Measurements from ENCODE around the gene LTBP3. TPM values are rescaled to one million over a fixed set of nuclear protein-coding genes. Genes with fewer than 3 reads are reported as not detected.

The LTBP3 gene
- polyA plus RNA-seq, 1 experiment = 77.7 TPM

DNA sequence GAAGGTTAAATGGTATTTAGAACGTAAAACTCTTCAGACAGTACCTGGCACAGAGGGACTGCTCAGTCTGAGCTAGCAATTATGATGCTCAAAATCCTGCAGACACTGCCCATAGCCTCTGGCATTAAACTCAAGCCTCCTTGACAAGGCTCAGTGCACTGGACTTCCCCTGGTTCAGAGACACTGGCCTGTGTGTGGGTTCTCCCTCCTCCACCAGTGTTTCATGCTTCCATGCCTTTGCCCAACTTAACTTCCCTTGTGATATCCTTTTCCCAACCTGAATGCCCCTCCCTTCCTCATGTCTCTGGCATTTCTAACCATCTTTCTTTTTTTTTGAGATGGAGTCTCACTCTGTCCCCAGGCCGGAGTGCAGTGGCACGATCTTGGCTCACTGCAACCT, 9.1 kb downstream of the LTBP3 start:
- Histone ChIP-seq H3K27me3 (ENCODE audit: control insufficient read depth, insufficient read depth, low read length) (no peaks in the 10 kb centered on the region), H3K36me3 (ENCODE audit: control insufficient read depth, insufficient read depth, low read length) (peaks cover 64% of the 10 kb centered on the region), H3K4me3 (ENCODE audit: low read depth, low read length) (no peak overlapping the region)
- POLR2A ChIA-PET = no interaction called here
- TF ChIP-seq, protein P1, sequence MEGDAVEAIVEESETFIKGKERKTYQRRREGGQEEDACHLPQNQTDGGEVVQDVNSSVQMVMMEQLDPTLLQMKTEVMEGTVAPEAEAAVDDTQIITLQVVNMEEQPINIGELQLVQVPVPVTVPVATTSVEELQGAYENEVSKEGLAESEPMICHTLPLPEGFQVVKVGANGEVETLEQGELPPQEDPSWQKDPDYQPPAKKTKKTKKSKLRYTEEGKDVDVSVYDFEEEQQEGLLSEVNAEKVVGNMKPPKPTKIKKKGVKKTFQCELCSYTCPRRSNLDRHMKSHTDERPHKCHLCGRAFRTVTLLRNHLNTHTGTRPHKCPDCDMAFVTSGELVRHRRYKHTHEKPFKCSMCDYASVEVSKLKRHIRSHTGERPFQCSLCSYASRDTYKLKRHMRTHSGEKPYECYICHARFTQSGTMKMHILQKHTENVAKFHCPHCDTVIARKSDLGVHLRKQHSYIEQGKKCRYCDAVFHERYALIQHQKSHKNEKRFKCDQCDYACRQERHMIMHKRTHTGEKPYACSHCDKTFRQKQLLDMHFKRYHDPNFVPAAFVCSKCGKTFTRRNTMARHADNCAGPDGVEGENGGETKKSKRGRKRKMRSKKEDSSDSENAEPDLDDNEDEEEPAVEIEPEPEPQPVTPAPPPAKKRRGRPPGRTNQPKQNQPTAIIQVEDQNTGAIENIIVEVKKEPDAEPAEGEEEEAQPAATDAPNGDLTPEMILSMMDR (IDR thresholded peaks at IDR 0.05; ENCODE audit: insufficient read depth, low read depth, low read length) = no peak
- CTCF ChIA-PET = interaction anchor here (1.3 kb wide), 1 partner anchor 44 kb away, joined by 3 read pairs; no protein-coding TSS in a partner anchor
- no peak for DNase-seq (ENCODE audit: low read depth)

DNA sequence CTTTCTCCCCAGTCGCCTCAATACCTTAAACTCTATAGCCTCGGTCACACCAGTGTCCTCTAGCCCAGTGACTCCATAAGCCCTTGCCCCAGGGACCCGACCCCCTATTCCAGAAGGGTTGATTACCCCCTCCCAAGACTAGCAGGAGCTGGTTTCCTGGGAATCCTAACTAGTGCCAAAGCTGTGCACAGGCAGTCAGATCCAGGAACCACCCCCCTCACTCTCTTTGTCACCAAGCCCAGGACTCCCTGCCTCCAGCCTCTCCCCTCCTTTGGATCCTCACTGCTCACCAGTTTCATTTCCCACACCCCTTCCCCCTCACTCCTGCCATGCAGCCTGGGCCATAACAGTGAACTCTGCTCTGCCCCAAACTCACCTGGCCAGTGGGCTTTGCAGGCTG, 9.8 kb downstream of the LTBP3 start:
- no peaks in the 10 kb centered on the region for H3K27me3 ChIP-seq (ENCODE audit: control insufficient read depth, insufficient read depth, low read length)
- peaks cover 65% of the 10 kb centered on the region for H3K36me3 ChIP-seq (ENCODE audit: control insufficient read depth, insufficient read depth, low read length)
- H3K4me3 ChIP-seq (ENCODE audit: low read depth, low read length) = no peak overlapping the region
- CTCF ChIA-PET = interaction anchor here (0.6 to 1.3 kb wide), 2 partner anchors 28 to 45 kb away, joined by 3 read pairs; no protein-coding TSS in a partner anchor
- DNase-seq (ENCODE audit: low read depth) = no peak
- POLR2A ChIA-PET = no interaction called here
- TF ChIP-seq, protein P1 (IDR thresholded peaks at IDR 0.05; ENCODE audit: insufficient read depth, low read depth, low read length) = no peak

DNA sequence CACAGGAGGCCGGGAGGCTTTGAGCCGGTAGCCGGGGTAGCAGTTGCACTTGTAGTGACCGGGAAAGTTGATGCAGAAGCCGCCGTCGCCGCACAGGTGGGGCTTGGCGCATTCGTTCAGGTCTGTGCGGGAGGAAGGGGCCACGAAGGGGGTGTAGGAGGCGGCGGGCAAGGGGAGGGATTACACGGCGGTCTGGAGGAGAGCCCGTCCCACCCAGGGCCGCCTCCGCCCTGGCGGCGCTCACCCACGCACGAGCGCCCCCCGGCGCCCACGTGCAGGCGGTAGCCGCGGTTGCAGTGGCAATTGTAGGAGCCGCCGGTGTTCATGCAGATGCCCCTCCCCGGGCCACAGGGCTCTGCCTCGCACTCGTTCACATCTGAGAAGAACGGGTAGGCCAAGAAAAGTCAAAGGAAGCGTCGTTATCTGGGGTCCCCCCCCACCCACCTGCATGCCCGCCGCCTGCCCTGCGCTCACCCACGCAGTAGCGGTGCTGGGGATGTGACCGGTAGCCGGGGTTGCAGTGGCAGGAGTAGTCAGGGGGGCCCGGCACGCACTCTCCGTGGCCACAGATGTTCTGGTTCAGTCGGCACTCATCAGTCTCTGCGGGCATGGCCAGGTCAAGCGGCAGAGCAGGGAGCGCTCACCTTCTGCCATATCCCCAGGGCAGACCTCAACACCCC, 10.6 kb downstream of the LTBP3 start:
- no peak overlapping the region for H3K4me3 ChIP-seq (ENCODE audit: low read depth, low read length)
- TF ChIP-seq, protein P1 (IDR thresholded peaks at IDR 0.05; ENCODE audit: insufficient read depth, low read depth, low read length) = no peak
- no peaks in the 10 kb centered on the region for H3K27me3 ChIP-seq (ENCODE audit: control insufficient read depth, insufficient read depth, low read length)
- no peak for DNase-seq (ENCODE audit: low read depth)
- POLR2A ChIA-PET = no interaction called here
- CTCF ChIA-PET = interaction anchor here (1.3 kb wide), 1 partner anchor 46 kb away, joined by 3 read pairs; no protein-coding TSS in a partner anchor
- H3K36me3 ChIP-seq (ENCODE audit: control insufficient read depth, insufficient read depth, low read length) = peaks cover 65% of the 10 kb centered on the region

DNA sequence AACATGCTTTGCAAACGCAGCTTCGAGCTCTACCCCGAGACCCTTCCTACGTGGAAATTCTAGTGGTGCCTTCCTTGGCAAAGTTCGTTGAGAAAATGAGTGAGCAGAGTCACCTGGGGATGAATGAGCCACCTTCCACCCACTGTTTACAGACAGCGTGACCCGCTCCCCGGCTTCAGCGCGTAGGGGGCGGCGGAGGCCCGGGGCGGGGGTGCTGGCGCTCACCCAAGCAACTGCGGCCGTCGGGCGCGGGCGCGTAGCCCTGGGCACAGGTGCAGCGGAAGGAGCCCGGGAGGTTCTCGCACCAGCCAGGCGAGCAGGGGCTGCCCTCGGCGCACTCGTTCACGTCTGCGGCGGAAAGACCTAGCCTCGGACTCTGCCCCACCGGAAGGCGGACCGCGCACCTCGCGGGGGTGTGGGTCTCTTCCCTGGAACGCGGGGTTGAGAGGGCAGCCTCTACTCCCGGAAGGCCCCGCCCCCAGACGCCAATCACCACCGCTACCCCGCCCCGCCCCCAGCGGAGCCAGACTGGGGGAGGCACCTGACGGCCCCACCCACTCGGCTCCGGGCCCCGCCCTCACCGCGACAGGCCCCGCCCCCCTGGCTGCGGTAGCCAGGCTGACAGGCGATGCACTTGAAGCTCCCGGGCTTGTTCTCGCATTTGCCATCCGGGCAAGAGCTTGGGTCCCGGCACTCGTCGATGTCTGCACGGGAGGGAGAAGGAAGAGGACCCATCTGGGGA, 11.8 kb downstream of the LTBP3 start:
- Histone ChIP-seq H3K4me3 (ENCODE audit: low read depth, low read length) (no peak overlapping the region), H3K36me3 (ENCODE audit: control insufficient read depth, insufficient read depth, low read length) (peaks cover 59% of the 10 kb centered on the region), H3K27me3 (ENCODE audit: control insufficient read depth, insufficient read depth, low read length) (no peaks in the 10 kb centered on the region)
- POLR2A ChIA-PET = no interaction called here
- DNase-seq (ENCODE audit: low read depth) = no peak
- CTCF ChIA-PET = interaction anchor here (1.2 kb wide), 1 partner anchor 24 kb away, joined by 3 read pairs; the partner anchor contains the start of gene ZNRD2
- TF ChIP-seq, protein P1 (IDR thresholded peaks at IDR 0.05; ENCODE audit: insufficient read depth, low read depth, low read length) = no peak

DNA sequence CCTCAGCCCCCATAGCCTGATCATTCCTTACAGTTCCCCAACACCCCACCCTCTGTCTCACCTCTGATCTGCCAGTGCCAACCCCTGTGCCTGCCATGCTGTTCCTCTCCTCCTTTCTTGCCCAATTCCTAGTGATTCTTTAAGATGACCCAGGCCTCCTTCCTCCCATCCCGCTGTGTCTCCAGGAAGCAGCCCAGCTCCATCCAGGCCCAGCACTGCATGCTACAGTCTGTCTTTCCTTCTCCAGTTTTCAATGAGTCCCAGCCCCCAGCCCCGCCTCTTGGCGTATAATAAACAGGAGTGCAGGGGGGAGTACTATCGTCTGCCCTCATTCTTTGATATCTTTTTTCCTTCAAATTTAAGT, 12.3 kb downstream of the LTBP3 start:
- ChIA-PET CTCF (interaction anchor here (1.2 kb wide), 1 partner anchor 24 kb away, joined by 3 read pairs; the partner anchor contains the start of gene ZNRD2), POLR2A (no interaction called here)
- DNase-seq (ENCODE audit: low read depth) = no peak
- Histone ChIP-seq H3K4me3 (ENCODE audit: low read depth, low read length) (no peak overlapping the region), H3K36me3 (ENCODE audit: control insufficient read depth, insufficient read depth, low read length) (peaks cover 54% of the 10 kb centered on the region), H3K27me3 (ENCODE audit: control insufficient read depth, insufficient read depth, low read length) (no peaks in the 10 kb centered on the region)
- TF ChIP-seq, protein P1 (IDR thresholded peaks at IDR 0.05; ENCODE audit: insufficient read depth, low read depth, low read length) = no peak
